ENCODE data around the gene CACNA1E.
"Not testable (repeated sequence)": the region's sequence is repeated elsewhere in the genome, so short reads cannot be mapped to it uniquely, and the experiment has no call there.

Gene CACNA1E

DNA sequence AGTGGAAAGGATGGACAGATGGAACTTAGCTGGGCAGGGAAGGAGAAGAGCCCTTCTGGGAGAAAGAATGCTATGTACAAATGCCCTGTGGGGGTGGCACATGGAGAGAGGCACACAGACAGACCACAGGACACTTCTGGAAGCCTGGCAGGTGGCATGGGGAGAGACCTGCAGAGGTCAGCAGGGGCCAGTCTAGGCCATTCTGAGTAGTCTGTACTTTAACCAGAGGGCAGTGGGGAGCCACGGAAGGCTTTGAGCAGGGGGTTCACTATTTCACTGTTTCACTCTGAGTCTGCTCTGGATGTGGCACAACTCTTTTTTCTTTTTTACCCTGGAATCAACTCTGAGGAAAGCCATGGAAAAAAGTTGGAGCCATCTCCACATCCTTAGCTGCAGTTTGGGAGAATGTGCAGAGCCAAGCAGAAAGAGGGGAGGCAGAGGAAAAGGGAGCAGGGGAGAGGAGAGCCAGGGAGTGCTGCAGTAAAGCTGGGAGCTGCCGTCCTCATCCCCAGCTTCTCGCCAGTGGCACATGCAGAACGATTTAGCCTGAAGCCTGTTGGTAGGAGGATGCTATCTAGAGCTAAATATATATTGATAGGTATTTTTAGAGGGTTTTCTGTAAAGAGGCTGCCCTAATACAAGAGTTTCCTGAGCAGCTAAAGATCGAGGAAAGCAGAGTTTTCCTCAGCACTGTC, 34.0 kb downstream of the CACNA1E start:
- TF ChIP-seq, protein P1, sequence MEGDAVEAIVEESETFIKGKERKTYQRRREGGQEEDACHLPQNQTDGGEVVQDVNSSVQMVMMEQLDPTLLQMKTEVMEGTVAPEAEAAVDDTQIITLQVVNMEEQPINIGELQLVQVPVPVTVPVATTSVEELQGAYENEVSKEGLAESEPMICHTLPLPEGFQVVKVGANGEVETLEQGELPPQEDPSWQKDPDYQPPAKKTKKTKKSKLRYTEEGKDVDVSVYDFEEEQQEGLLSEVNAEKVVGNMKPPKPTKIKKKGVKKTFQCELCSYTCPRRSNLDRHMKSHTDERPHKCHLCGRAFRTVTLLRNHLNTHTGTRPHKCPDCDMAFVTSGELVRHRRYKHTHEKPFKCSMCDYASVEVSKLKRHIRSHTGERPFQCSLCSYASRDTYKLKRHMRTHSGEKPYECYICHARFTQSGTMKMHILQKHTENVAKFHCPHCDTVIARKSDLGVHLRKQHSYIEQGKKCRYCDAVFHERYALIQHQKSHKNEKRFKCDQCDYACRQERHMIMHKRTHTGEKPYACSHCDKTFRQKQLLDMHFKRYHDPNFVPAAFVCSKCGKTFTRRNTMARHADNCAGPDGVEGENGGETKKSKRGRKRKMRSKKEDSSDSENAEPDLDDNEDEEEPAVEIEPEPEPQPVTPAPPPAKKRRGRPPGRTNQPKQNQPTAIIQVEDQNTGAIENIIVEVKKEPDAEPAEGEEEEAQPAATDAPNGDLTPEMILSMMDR (IDR thresholded peaks at IDR 0.05): no peak
- no peak overlapping the region for H3K27ac ChIP-seq

DNA sequence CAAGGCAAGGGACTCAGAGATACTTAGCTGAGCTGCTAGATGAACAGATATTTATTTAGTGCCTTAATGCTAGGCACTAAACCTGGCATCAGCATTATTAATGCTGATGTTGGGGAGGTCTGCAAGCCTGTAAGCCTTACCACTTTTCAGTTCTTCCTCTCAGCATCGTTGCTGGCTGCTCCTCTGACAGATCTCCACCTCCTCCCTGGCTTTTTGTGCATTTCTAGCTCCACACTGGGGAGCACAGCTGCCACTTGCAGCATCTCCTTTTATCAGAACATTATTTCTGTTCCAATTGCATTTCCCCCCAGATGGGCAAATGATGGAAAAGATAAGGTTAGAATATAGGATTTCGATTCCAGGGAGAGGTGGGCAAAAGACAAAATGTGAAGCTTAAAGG, 34.8 kb downstream of the CACNA1E start:
- Histone ChIP-seq H3K27ac (no peak overlapping the region), H3K9me3 (ENCODE audit: control insufficient read depth, low read length) (no peaks in the 10 kb centered on the region), H3K9ac (no peak overlapping the region), H3K79me2 (no peaks in the 10 kb centered on the region), H3K4me1 (no peaks in the 10 kb centered on the region), H3K36me3 (ENCODE audit: control insufficient read depth, insufficient read depth, low read length) (no peaks in the 10 kb centered on the region), H3K27me3 (ENCODE audit: control insufficient read depth, insufficient read depth, low read length) (no peaks in the 10 kb centered on the region), H3K4me2 (ENCODE audit: low read length) (no peak overlapping the region), H2AFZ (no peak overlapping the region), H3K4me3 (ENCODE audit: low read depth, low read length) (no peak overlapping the region)
- TF ChIP-seq, protein P1 (IDR thresholded peaks at IDR 0.05): no peak

More for the DNA sequence above, 34.0 kb downstream of the CACNA1E start:
- Histone ChIP-seq H3K9me3 (ENCODE audit: control insufficient read depth, low read length) (no peaks in the 10 kb centered on the region), H3K4me2 (ENCODE audit: low read length) (no peak overlapping the region), H3K4me3 (ENCODE audit: low read depth, low read length) (no peak overlapping the region), H2AFZ (no peak overlapping the region), H3K79me2 (no peaks in the 10 kb centered on the region), H3K36me3 (ENCODE audit: control insufficient read depth, insufficient read depth, low read length) (no peaks in the 10 kb centered on the region), H3K27me3 (ENCODE audit: control insufficient read depth, insufficient read depth, low read length) (no peaks in the 10 kb centered on the region), H3K4me1 (no peaks in the 10 kb centered on the region), H3K9ac (no peak overlapping the region)

DNA sequence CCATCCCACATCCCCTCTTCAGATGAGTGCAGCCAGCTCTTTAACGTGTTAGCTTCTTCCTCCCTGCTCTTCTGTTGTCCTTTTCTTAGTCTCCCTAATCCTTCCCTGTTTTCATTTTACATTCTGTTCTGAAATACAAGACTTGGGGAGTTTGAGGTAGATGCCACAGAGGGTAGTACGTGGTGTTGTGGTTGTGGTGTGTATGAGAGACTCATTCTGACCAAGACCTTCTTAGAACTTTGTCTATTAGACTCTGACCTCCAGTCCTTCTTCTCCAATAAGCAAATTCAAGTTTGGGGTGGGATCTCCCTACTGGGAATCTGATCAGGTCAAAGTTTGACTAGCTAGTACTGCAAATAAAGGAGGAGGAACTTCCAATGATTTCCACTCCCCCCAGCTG, 39.5 kb downstream of the CACNA1E start:
- no peaks in the 10 kb centered on the region for H3K4me1 ChIP-seq
- no peaks in the 10 kb centered on the region for H3K36me3 ChIP-seq (ENCODE audit: control insufficient read depth, insufficient read depth, low read length)
- no peak overlapping the region for H2AFZ ChIP-seq
- no peak overlapping the region for H3K4me3 ChIP-seq (ENCODE audit: low read depth, low read length)
- no peak overlapping the region for H3K27ac ChIP-seq
- no peaks in the 10 kb centered on the region for H3K79me2 ChIP-seq
- TF ChIP-seq, protein P1 (IDR thresholded peaks at IDR 0.05): no peak
- no peak overlapping the region for H3K9ac ChIP-seq
- H3K9me3 ChIP-seq (ENCODE audit: control insufficient read depth, low read length): no peaks in the 10 kb centered on the region
- H3K4me2 ChIP-seq (ENCODE audit: low read length): no peak overlapping the region
- H3K27me3 ChIP-seq (ENCODE audit: control insufficient read depth, insufficient read depth, low read length): no peaks in the 10 kb centered on the region

DNA sequence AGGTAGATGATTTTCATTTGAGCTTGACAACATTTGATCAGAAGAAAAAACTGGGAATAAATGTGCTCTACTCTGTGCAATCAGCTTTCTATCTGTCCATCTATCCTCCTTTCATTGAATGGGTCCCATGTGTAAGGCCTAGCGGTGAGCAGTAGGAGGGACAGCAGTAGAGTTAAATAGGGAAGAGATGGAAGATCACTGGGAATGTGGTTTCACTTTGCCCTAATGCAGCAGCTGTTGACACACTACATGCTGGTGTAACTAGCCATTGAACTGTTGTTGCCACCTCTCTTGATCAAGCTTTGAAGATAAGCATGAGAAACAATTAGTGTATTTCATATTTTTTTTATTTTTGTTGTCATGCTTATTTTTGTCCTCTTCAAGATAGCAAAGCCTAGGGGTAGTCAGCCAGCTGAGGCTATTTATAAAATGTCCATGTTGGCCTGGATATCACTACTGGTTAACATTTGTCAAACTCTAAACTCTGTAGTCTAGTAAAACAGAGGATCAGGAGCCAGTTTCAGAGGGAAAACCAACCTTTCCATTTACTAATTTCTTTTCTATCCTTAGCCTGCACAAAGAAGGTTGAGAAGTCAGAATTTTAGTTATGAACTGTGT, 41.9 kb downstream of the CACNA1E start:
- TF ChIP-seq, protein P1 (IDR thresholded peaks at IDR 0.05): no peak
- Histone ChIP-seq H3K4me1 (no peaks in the 10 kb centered on the region), H3K27ac (no peak overlapping the region), H3K4me3 (ENCODE audit: low read depth, low read length) (no peak overlapping the region), H3K9me3 (ENCODE audit: control insufficient read depth, low read length) (no peaks in the 10 kb centered on the region), H3K4me2 (ENCODE audit: low read length) (no peak overlapping the region), H3K36me3 (ENCODE audit: control insufficient read depth, insufficient read depth, low read length) (no peaks in the 10 kb centered on the region), H3K9ac (no peak overlapping the region), H3K27me3 (ENCODE audit: control insufficient read depth, insufficient read depth, low read length) (no peaks in the 10 kb centered on the region), H3K79me2 (no peaks in the 10 kb centered on the region), H2AFZ (no peak overlapping the region)

DNA sequence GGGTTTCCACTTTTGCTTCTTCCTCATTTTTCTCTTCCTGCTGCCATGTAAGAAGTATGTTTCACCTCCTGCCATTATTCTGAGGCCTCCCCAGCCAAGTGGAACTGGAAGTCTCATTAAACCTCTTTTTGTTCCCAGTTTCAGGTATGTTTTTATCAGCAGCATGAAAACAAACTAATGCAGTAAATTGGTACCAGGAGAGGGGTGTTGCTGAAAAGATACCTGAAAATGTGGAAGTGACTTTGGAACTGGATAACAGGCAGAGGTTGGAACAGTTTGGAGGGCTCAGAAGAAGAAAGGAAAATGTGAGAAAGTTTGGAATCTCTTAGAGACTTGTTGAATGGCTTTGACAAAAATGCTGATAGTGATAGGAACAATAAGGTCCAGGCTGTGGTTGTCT, 44.9 kb downstream of the CACNA1E start:
- H3K27me3 ChIP-seq (ENCODE audit: control insufficient read depth, insufficient read depth, low read length); H3K4me2 ChIP-seq (ENCODE audit: low read length); H3K9me3 ChIP-seq (ENCODE audit: control insufficient read depth, low read length); H2AFZ ChIP-seq; H3K27ac ChIP-seq; H3K79me2 ChIP-seq; H3K4me3 ChIP-seq (ENCODE audit: low read depth, low read length); H3K9ac ChIP-seq; H3K4me1 ChIP-seq; H3K36me3 ChIP-seq (ENCODE audit: control insufficient read depth, insufficient read depth, low read length): not testable (repeated sequence)
